Activated naive CD4-positive, alpha-beta T cell treated with anti-CD3 and anti-CD28 coated beads, Interleukin-2, amount 50 U/mL, for 72 hours (primary cell): ENCODE measurements around the gene HSD17B1. TPM values are rescaled to one million over a fixed set of nuclear protein-coding genes. Genes with fewer than 3 reads are reported as not detected.
"Not testable (repeated sequence)": the region's sequence is repeated elsewhere in the genome, so short reads cannot be mapped to it uniquely, and the experiment has no call there.

Experiments
- ATAC-seq, 2 donors: fragments of 150-1000 bp; cut with Tn5 transposase; 2 replicates each; pipeline ENCODE4 v1.10.0; 2021; ENCODE audit warnings: mild to moderate bottlenecking in 2 of 2, moderate library complexity in 2 of 2
- DNase-seq, 2 donors: peaks; one replicate each; pipeline ENCODE4 v3.0.0; 2021 to 2022; ENCODE audit warnings: low spot score in 2 of 2
- H3K27ac Mint-ChIP-seq, 2 donors: one replicate each; pipeline ENCODE4 v1.8.0; 2022; ENCODE audit warnings: mild to moderate bottlenecking in 2 of 2, mixed read lengths in 2 of 2
- H3K36me3 Mint-ChIP-seq, 2 donors: one replicate each; pipeline ENCODE4 v1.8.0; 2022; ENCODE audit warnings: mixed read lengths in 2 of 2
- H3K9me3 Mint-ChIP-seq, 2 donors: one replicate each; pipeline ENCODE4 v1.8.0; 2022; ENCODE audit warnings: mixed read lengths in 2 of 2
- total RNA-seq, 2 donors: library from RNA; stranded (reverse); gene quantifications; one replicate each; pipeline ENCODE4 v1.2.3, GENCODE V29; 2022

Gene HSD17B1
- 1 to 10 TPM in 1 of 2 donors, under 1 TPM in 1; 0.76 to 1.7 TPM for total RNA-seq

GRCh38 chr17:42552736-42553135 lies at the start of gene HSD17B1:
TSS of gene HSD17B1 (plus strand) at chr17:42552923. CDS start at chr17:42552934, 11 bp downstream.
- not testable (repeated sequence) for H3K9me3 Mint-ChIP-seq, H3K36me3 Mint-ChIP-seq, ATAC-seq, DNase-seq
- H3K27ac Mint-ChIP-seq, result peak within 1 kb of the TSS in 1 of 2 donors; percentile 95

GRCh38 chr17:42502926-42503325 lies 49.8 kb upstream of the HSD17B1 start:
- ATAC-seq, result no peak
- H3K9me3 Mint-ChIP-seq, result no peaks in the 10 kb centered on the region
- DNase-seq, result no peak
- peaks cover 0 to 9% of the 10 kb centered on the region in 2 donors for H3K36me3 Mint-ChIP-seq
- no peak overlapping the region for H3K27ac Mint-ChIP-seq

GRCh38 chr17:42507671-42508070 lies 45.1 kb upstream of the HSD17B1 start:
- Mint-ChIP-seq H3K9me3 (no peaks in the 10 kb centered on the region), H3K27ac (no peak overlapping the region), H3K36me3 (peaks cover 0 to 2% of the 10 kb centered on the region in 2 donors)
- no peak for DNase-seq
- no peak for ATAC-seq

- Mint-ChIP-seq H3K9me3 (no peaks in the 10 kb centered on the region), H3K36me3 (no peaks in the 10 kb centered on the region), H3K27ac (peak overlapping the region in 1 of 2 donors; percentile 57)
- no peak for ATAC-seq
- no peak for DNase-seq
These were observed 44.1 kb upstream of the HSD17B1 start for GRCh38 chr17:42508426-42509165.

GRCh38 chr17:42509409-42509808 lies 43.3 kb upstream of the HSD17B1 start:
- ATAC-seq (no peak), DNase-seq (no peak)
- Mint-ChIP-seq H3K36me3 (no peaks in the 10 kb centered on the region), H3K9me3 (no peaks in the 10 kb centered on the region), H3K27ac (no peak overlapping the region)

- no peaks in the 10 kb centered on the region for H3K9me3 Mint-ChIP-seq
- no peaks in the 10 kb centered on the region for H3K36me3 Mint-ChIP-seq
- ATAC-seq (no peak), DNase-seq (no peak)
- no peak overlapping the region for H3K27ac Mint-ChIP-seq
These were observed 42.9 kb upstream of the HSD17B1 start for GRCh38 chr17:42509841-42510240.

GRCh38 chr17:42512246-42512645 lies 40.5 kb upstream of the HSD17B1 start:
- no peak for ATAC-seq
- DNase-seq, result no peak

GRCh38 chr17:42512733-42513251 lies 39.9 kb upstream of the HSD17B1 start:
- DNase-seq (no peak), ATAC-seq (peak in 1 of 2 donors; percentile 55)
- H3K27ac Mint-ChIP-seq, result no peak overlapping the region
- no peaks in the 10 kb centered on the region for H3K9me3 Mint-ChIP-seq
- no peaks in the 10 kb centered on the region for H3K36me3 Mint-ChIP-seq

More at GRCh38 chr17:42512246-42512645, 40.5 kb upstream of the HSD17B1 start:
- no peaks in the 10 kb centered on the region for H3K36me3 Mint-ChIP-seq
- H3K27ac Mint-ChIP-seq, result peak overlapping the region in 1 of 2 donors; percentile 39
- H3K9me3 Mint-ChIP-seq, result no peaks in the 10 kb centered on the region

GRCh38 chr17:42513686-42514085 lies 39.0 kb upstream of the HSD17B1 start:
- no peaks in the 10 kb centered on the region for H3K9me3 Mint-ChIP-seq
- H3K27ac Mint-ChIP-seq, result no peak overlapping the region

GRCh38 chr17:42514279-42514678 lies 38.4 kb upstream of the HSD17B1 start:
- ATAC-seq (no peak), DNase-seq (no peak)
- peak overlapping the region in 1 of 2 donors; percentile 24 for H3K27ac Mint-ChIP-seq
- H3K9me3 Mint-ChIP-seq, result no peaks in the 10 kb centered on the region
- H3K36me3 Mint-ChIP-seq, result no peaks in the 10 kb centered on the region

More at GRCh38 chr17:42513686-42514085, 39.0 kb upstream of the HSD17B1 start:
- DNase-seq, result no peak
- H3K36me3 Mint-ChIP-seq, result no peaks in the 10 kb centered on the region
- no peak for ATAC-seq

- H3K27ac Mint-ChIP-seq, result peak overlapping the region in 1 of 2 donors; percentile 24
- ATAC-seq (no peak), DNase-seq (no peak)
- H3K36me3 Mint-ChIP-seq, result no peaks in the 10 kb centered on the region
- no peaks in the 10 kb centered on the region for H3K9me3 Mint-ChIP-seq
These were observed 37.9 kb upstream of the HSD17B1 start for GRCh38 chr17:42514867-42515266.

GRCh38 chr17:42517516-42517915 lies 35.2 kb upstream of the HSD17B1 start:
- DNase-seq (peak; percentile 68 to 89), ATAC-seq (peak; percentile 83 to 88)
- no peaks in the 10 kb centered on the region for H3K9me3 Mint-ChIP-seq
- peaks cover 0 to 4% of the 10 kb centered on the region in 2 donors for H3K36me3 Mint-ChIP-seq
- H3K27ac Mint-ChIP-seq, result no peak overlapping the region

GRCh38 chr17:42518046-42518754 lies 34.5 kb upstream of the HSD17B1 start:
- ATAC-seq, result no peak
- H3K27ac Mint-ChIP-seq, result peak overlapping the region in 1 of 2 donors; percentile 51
- H3K36me3 Mint-ChIP-seq, result peaks cover 0 to 4% of the 10 kb centered on the region in 2 donors
- DNase-seq, result no peak
- no peaks in the 10 kb centered on the region for H3K9me3 Mint-ChIP-seq

GRCh38 chr17:42518755-42519545 lies 33.8 kb upstream of the HSD17B1 start:
- no peak for DNase-seq
- Mint-ChIP-seq H3K27ac (peak overlapping the region in 1 of 2 donors; percentile 51), H3K9me3 (no peaks in the 10 kb centered on the region), H3K36me3 (peaks cover 0 to 4% of the 10 kb centered on the region in 2 donors)
- no peak for ATAC-seq

- H3K27ac Mint-ChIP-seq, result no peak overlapping the region
- ATAC-seq (no peak), DNase-seq (no peak)
- peaks cover 0 to 4% of the 10 kb centered on the region in 2 donors for H3K36me3 Mint-ChIP-seq
- no peaks in the 10 kb centered on the region for H3K9me3 Mint-ChIP-seq
These were observed 32.9 kb upstream of the HSD17B1 start for GRCh38 chr17:42519546-42520491.
